GM18858 (cell line): ENCODE measurements around the gene TGM6.

Source experiments
- ATAC-seq: cut with Tn5 transposase; IDR thresholded peaks from one replicate; pipeline ENCODE4 v1.9.1; 2021; ENCODE audit not compliant: unreplicated experiment

TGM6 gene

DNA sequence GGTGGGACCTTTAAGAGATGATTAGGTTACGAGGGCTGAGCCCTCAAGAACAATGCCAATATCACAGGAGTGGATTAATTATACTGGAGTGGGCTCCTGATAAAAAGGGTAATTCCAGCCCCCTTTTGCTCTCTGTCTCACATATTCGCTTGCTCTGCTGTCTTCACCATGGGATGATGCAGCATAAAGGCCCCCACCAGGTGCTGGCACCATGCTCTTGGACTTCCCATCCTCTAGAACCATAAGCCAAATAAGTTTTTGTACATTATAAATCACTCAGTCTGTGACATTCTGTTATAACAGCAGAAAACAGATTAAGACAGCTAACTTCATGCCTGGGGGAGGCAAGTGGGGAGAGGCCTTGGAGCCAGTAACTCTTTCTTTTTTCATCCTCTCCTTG lies 99.7 kb downstream of the TGM6 start:
- ATAC-seq, result no peak
